PFSK-1 (cell line): ENCODE data around the gene MYOM3.

Experiments used
- FOXP2 ChIP-seq: optimal IDR thresholded peaks from 2 replicates; pipeline ENCODE3; 2011; ENCODE audit warnings: borderline replicate concordance, control low read depth, inconsistent platforms; ENCODE audit not compliant: insufficient read depth; ENCODE audit errors: extremely low read length, extremely low read depth
- POLR2AphosphoS5 ChIP-seq: IDR thresholded peaks from 2 replicates; pipeline ENCODE4 v1.6.1; 2012; ENCODE audit warnings: low read depth, mild to moderate bottlenecking, control low read depth, low read length, moderate library complexity
- SIN3A ChIP-seq: IDR thresholded peaks from 2 replicates; pipeline ENCODE4 v1.6.1; 2012; ENCODE audit warnings: mild to moderate bottlenecking, low read length, moderate library complexity, borderline replicate concordance; ENCODE audit not compliant: insufficient read depth
- TAF1 ChIP-seq: IDR thresholded peaks from 2 replicates; pipeline ENCODE4 v1.6.1; 2012; ENCODE audit warnings: low read length, control low read depth, borderline replicate concordance; ENCODE audit not compliant: insufficient read depth
- TF ChIP-seq, protein P1 (sequence below), 2 experiments: IDR thresholded peaks; 2 replicates each; pipeline versions ENCODE4 v1.6.1 to v1.8.0; 2011 to 2012; ENCODE audit warnings: low read depth in 2 of 2, low read length in 2 of 2, control low read depth in 1 of 2, inconsistent platforms in 1 of 2, mild to moderate bottlenecking in 1 of 2, moderate library complexity in 1 of 2; ENCODE audit not compliant: insufficient read depth in 1 of 2

Gene MYOM3

DNA sequence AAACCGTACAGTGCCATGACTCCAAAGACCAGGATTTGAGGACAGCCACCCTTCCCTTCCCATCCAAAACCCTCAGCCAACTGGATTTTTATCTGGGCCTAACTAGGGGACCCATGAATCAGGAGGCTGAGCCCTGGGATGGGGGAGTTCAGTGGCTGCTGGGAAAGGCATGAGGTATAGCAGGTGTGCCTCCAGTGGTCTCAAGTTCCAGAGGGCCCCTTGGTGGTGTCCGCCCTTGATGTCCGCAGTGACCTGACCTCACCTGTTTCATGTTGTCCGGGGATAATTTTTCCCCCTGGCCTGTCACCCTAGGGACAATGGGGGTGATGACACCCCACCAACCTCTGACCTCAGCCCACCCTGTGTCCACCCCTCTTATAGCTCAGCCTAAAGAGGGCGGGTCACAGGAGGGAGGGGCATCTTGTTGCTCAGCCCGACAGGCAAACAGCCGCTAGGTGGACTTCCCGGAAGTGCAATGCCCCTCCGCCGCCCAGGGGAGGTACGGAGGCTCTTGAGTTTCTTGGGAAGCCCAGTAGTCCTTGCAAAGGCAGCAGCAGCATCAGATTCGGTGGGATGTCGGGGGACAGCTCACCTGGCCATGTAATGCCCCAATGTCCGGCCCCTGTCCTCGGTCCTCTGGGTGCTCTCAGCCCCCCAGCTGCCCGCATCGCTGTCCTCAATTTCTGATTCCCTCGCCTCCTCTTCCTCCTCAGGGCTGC, 44.8 kb upstream of the MYOM3 start:
- TF ChIP-seq, protein P1, sequence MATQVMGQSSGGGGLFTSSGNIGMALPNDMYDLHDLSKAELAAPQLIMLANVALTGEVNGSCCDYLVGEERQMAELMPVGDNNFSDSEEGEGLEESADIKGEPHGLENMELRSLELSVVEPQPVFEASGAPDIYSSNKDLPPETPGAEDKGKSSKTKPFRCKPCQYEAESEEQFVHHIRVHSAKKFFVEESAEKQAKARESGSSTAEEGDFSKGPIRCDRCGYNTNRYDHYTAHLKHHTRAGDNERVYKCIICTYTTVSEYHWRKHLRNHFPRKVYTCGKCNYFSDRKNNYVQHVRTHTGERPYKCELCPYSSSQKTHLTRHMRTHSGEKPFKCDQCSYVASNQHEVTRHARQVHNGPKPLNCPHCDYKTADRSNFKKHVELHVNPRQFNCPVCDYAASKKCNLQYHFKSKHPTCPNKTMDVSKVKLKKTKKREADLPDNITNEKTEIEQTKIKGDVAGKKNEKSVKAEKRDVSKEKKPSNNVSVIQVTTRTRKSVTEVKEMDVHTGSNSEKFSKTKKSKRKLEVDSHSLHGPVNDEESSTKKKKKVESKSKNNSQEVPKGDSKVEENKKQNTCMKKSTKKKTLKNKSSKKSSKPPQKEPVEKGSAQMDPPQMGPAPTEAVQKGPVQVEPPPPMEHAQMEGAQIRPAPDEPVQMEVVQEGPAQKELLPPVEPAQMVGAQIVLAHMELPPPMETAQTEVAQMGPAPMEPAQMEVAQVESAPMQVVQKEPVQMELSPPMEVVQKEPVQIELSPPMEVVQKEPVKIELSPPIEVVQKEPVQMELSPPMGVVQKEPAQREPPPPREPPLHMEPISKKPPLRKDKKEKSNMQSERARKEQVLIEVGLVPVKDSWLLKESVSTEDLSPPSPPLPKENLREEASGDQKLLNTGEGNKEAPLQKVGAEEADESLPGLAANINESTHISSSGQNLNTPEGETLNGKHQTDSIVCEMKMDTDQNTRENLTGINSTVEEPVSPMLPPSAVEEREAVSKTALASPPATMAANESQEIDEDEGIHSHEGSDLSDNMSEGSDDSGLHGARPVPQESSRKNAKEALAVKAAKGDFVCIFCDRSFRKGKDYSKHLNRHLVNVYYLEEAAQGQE (IDR thresholded peaks at IDR 0.05; ENCODE audit: insufficient read depth in 1 of 2, low read depth in 2 of 2, low read length in 2 of 2): no peak
- TF ChIP-seq FOXP2 (no peak), TAF1 (no peak)

DNA sequence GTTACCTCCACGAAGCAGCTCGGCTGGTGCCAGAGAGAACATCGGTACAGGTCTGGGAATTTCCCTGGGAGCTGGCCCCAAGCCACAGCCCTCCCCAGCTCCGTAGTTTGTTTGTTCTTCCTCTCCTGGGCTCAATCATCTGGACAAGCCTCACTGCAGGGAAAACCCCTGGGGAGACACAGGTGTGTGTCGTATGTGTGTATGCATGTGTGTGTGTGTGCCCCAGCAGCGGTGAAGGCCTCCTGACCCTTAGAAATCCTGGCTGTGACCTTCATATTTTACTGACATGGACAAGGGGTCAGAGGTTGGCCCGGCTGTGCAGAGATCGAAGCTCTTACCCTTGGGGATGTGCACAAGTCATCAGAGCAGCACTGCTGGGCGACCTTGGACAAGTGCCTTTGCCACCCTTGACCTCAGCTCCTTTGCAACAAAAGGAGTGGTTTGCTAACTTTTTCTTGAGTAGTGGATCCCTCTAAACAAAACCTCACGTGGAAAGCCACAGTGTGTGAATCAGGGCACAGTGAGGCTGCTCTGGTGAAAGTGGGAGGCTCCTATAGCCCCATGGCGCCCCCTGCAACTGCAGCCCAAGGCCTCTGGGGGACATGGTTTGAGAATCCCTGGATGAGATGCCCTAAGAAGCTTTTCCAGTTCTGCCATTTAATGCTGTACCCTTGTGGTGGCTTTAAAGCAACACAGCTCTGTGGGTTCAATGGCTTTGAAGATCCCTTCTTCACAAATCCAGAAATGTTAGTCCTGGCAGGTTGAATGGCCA, 43.3 kb upstream of the MYOM3 start:
- TF ChIP-seq, protein P1 (IDR thresholded peaks at IDR 0.05; ENCODE audit: insufficient read depth in 1 of 2, low read depth in 2 of 2, low read length in 2 of 2): no peak
- TF ChIP-seq POLR2AphosphoS5: no peak

DNA sequence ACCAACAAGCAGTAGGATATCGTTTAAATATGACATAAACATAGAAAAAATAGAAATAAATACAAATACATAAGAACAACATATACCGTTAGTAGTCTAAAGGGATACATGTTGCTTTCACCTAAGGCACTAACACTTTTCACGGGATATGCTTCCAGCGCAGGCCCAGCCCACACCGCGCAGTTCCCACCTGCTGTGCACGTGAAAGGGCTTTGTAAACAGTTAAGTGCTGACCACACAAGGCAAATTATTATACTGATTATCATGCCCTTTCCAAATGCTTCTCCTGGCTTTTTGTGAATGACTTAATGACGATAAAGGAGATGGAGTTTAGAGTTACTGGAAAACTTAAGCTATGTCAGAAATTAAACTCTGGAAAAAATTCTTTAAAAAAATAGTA, 42.3 kb upstream of the MYOM3 start:
- TF ChIP-seq, protein P1 (IDR thresholded peaks at IDR 0.05; ENCODE audit: insufficient read depth in 1 of 2, low read depth in 2 of 2, low read length in 2 of 2): no peak
- TF ChIP-seq POLR2AphosphoS5 (no peak), TAF1 (no peak), SIN3A (no peak)

DNA sequence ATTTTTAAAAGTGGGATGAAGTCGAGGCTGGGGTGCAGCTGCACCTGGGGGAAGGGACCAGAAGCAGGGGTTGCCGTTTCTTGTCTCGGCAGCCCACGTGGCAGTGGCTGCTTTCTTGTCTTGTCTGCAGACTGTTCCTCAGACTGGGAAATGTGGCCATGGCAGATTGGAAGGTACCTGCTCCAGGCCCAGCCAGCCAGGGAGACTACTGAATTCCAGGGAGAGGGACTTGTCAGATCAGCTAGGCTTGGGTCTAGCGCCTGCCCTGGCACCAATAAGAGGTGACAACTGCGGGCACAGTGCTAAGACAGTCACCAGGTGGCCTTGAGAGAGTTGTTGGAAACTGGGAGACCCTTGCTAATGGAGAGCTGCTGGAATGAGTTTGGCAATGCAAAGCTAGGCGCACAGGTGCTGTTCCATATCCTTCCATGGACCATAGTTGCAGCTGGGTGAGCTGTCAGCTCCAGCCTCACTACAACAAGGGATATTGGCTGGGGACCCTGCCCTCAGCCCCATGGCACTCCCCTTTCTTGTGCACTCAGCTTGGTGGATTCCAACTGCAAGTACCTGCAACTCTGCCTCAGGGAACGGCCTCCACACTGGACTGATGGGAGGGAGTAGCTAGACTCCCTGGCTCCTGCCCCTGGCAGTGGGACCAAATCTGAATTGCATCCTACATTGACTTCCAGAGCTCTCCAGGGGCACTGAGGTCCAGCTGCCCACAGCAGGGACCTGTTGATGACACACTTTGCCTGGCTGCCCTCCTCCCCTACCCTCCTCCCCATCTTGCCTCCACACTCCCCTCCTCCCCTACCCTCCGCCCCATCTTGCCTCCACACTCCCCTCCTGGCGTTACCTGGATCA, 40.9 kb upstream of the MYOM3 start:
- TF ChIP-seq, protein P1 (IDR thresholded peaks at IDR 0.05; ENCODE audit: insufficient read depth in 1 of 2, low read depth in 2 of 2, low read length in 2 of 2): no peak
- TF ChIP-seq TAF1: no peak
- no peak for TF ChIP-seq POLR2AphosphoS5
- no peak for TF ChIP-seq FOXP2
- TF ChIP-seq SIN3A: no peak
